ENCODE data around the gene BNC2.

The BNC2 gene

DNA sequence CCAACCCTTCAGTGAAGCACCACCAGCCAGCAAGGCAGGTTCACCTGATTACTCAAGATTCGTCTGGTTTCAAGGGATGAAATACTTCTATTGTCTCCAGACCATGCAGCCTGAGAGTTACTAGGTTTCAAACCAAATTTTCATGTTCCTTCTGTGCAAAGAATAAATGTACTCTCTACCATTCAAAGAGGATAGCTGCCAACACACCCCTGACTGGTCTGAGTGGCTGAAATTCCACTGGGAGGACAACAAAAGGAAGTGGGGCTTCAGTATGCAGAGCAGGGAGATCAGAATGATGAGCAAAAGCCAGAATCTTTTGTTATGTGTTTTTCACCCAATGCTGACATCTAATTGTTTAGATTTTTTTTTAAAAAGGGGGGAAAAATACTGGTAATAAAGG, 356.3 kb downstream of the BNC2 start:
- H3F3A ChIP-seq (ENCODE audit: insufficient read depth, low read length), result no peaks in the 10 kb centered on the region
- H3K36me3 ChIP-seq (ENCODE audit: insufficient read depth, low read length), result no peaks in the 10 kb centered on the region
- H3K4me2 ChIP-seq (ENCODE audit: low read length), result no peak overlapping the region
- H3K9ac ChIP-seq (ENCODE audit: low read length), result no peak overlapping the region
- H3K9me3 ChIP-seq (ENCODE audit: low read length), result no peaks in the 10 kb centered on the region
- no peaks in the 10 kb centered on the region for H3K79me2 ChIP-seq (ENCODE audit: insufficient read depth, low read length)
- no peak overlapping the region for H3K4me3 ChIP-seq (ENCODE audit: low read depth, low read length, poor library complexity, severe bottlenecking)
- H2AFZ ChIP-seq (ENCODE audit: low read length), result no peak overlapping the region
- H3K9me2 ChIP-seq (ENCODE audit: low read depth, low read length), result no peaks in the 10 kb centered on the region
- no peak overlapping the region for H3K27ac ChIP-seq (ENCODE audit: low read depth, low read length, poor library complexity, severe bottlenecking)
- no peaks in the 10 kb centered on the region for H4K20me1 ChIP-seq (ENCODE audit: insufficient read depth, low read length)
- no peaks in the 10 kb centered on the region for H3K4me1 ChIP-seq (ENCODE audit: insufficient read depth, low read length, severe bottlenecking)
- TF ChIP-seq, protein P1, sequence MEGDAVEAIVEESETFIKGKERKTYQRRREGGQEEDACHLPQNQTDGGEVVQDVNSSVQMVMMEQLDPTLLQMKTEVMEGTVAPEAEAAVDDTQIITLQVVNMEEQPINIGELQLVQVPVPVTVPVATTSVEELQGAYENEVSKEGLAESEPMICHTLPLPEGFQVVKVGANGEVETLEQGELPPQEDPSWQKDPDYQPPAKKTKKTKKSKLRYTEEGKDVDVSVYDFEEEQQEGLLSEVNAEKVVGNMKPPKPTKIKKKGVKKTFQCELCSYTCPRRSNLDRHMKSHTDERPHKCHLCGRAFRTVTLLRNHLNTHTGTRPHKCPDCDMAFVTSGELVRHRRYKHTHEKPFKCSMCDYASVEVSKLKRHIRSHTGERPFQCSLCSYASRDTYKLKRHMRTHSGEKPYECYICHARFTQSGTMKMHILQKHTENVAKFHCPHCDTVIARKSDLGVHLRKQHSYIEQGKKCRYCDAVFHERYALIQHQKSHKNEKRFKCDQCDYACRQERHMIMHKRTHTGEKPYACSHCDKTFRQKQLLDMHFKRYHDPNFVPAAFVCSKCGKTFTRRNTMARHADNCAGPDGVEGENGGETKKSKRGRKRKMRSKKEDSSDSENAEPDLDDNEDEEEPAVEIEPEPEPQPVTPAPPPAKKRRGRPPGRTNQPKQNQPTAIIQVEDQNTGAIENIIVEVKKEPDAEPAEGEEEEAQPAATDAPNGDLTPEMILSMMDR (IDR thresholded peaks at IDR 0.05; ENCODE audit: low read length), result no peak
- no peak for TF ChIP-seq EZH2 (IDR thresholded peaks at IDR 0.05; ENCODE audit: borderline replicate concordance, low read length)
- H3K27me3 ChIP-seq (ENCODE audit: insufficient read depth, low read length), result no peaks in the 10 kb centered on the region

DNA sequence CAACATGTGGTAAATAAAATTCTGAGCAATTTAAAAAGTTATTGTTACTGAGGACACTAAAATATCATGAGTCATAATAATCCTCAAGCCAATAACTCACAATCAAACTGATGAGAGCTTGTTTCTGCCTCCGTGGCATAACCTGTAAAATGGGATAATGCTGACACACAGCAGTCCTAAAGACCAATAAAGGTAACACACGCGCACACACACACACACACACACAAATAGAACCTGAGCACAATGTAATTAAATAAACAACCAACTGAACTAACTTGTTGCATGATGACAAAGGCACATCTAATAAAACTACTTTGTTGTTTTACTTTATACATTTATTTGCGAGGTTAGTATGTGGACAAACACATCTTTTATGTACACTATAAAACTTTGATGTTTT, 358.2 kb downstream of the BNC2 start:
- Histone ChIP-seq H3K79me2 (ENCODE audit: insufficient read depth, low read length) (no peaks in the 10 kb centered on the region), H3K9ac (ENCODE audit: low read length) (no peak overlapping the region), H3K4me1 (ENCODE audit: insufficient read depth, low read length, severe bottlenecking) (no peaks in the 10 kb centered on the region), H3K4me2 (ENCODE audit: low read length) (no peak overlapping the region), H3K9me3 (ENCODE audit: low read length) (no peaks in the 10 kb centered on the region), H3K27me3 (ENCODE audit: insufficient read depth, low read length) (no peaks in the 10 kb centered on the region), H3K27ac (ENCODE audit: low read depth, low read length, poor library complexity, severe bottlenecking) (no peak overlapping the region), H4K20me1 (ENCODE audit: insufficient read depth, low read length) (no peaks in the 10 kb centered on the region), H3K4me3 (ENCODE audit: low read depth, low read length, poor library complexity, severe bottlenecking) (no peak overlapping the region), H2AFZ (ENCODE audit: low read length) (no peak overlapping the region), H3F3A (ENCODE audit: insufficient read depth, low read length) (no peaks in the 10 kb centered on the region), H3K36me3 (ENCODE audit: insufficient read depth, low read length) (no peaks in the 10 kb centered on the region), H3K9me2 (ENCODE audit: low read depth, low read length) (no peaks in the 10 kb centered on the region)
- TF ChIP-seq EZH2 (IDR thresholded peaks at IDR 0.05; ENCODE audit: borderline replicate concordance, low read length), result no peak

DNA sequence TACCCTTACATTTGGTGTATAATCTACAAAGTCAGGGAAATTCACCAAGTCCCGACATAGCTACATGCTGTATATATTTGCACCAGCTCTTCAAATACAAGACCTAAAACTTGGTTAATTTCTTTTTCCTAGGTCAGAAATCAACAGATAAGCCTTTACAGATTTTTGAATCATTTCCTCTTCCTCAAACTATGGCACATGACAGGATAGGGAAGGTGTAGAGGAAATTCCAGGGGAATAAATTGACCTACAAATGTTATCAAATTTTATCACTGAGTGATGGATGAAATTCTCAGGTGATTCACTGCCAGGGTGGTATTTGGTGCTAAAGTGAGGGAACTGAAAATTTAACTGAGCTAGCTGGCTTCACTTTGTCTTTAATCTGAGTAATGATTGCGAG, 360.0 kb downstream of the BNC2 start:
- H3K4me3 ChIP-seq (ENCODE audit: low read depth, low read length, poor library complexity, severe bottlenecking), result no peak overlapping the region
- H3K9ac ChIP-seq (ENCODE audit: low read length), result no peak overlapping the region
- H3K36me3 ChIP-seq (ENCODE audit: insufficient read depth, low read length), result no peaks in the 10 kb centered on the region
- H3K4me1 ChIP-seq (ENCODE audit: insufficient read depth, low read length, severe bottlenecking), result no peaks in the 10 kb centered on the region
- H3K79me2 ChIP-seq (ENCODE audit: insufficient read depth, low read length), result no peaks in the 10 kb centered on the region
- H3F3A ChIP-seq (ENCODE audit: insufficient read depth, low read length), result no peaks in the 10 kb centered on the region
- no peaks in the 10 kb centered on the region for H3K9me3 ChIP-seq (ENCODE audit: low read length)
- no peak overlapping the region for H2AFZ ChIP-seq (ENCODE audit: low read length)
- no peaks in the 10 kb centered on the region for H4K20me1 ChIP-seq (ENCODE audit: insufficient read depth, low read length)
- no peaks in the 10 kb centered on the region for H3K9me2 ChIP-seq (ENCODE audit: low read depth, low read length)
- no peaks in the 10 kb centered on the region for H3K27me3 ChIP-seq (ENCODE audit: insufficient read depth, low read length)
- no peak overlapping the region for H3K27ac ChIP-seq (ENCODE audit: low read depth, low read length, poor library complexity, severe bottlenecking)
- no peak overlapping the region for H3K4me2 ChIP-seq (ENCODE audit: low read length)
- no peak for TF ChIP-seq EZH2 (IDR thresholded peaks at IDR 0.05; ENCODE audit: borderline replicate concordance, low read length)
- TF ChIP-seq, protein P1 (IDR thresholded peaks at IDR 0.05; ENCODE audit: low read length), result no peak

- H2AFZ ChIP-seq (ENCODE audit: low read length), result no peak overlapping the region
- no peaks in the 10 kb centered on the region for H3K9me2 ChIP-seq (ENCODE audit: low read depth, low read length)
- TF ChIP-seq, protein P1 (IDR thresholded peaks at IDR 0.05; ENCODE audit: low read length), result no peak
- no peak for TF ChIP-seq EZH2 (IDR thresholded peaks at IDR 0.05; ENCODE audit: borderline replicate concordance, low read length)
- no peak overlapping the region for H3K4me2 ChIP-seq (ENCODE audit: low read length)
- H3F3A ChIP-seq (ENCODE audit: insufficient read depth, low read length), result no peaks in the 10 kb centered on the region
- H3K4me3 ChIP-seq (ENCODE audit: low read depth, low read length, poor library complexity, severe bottlenecking), result no peak overlapping the region
- no peaks in the 10 kb centered on the region for H3K79me2 ChIP-seq (ENCODE audit: insufficient read depth, low read length)
- no peaks in the 10 kb centered on the region for H3K4me1 ChIP-seq (ENCODE audit: insufficient read depth, low read length, severe bottlenecking)
- H3K27me3 ChIP-seq (ENCODE audit: insufficient read depth, low read length), result no peaks in the 10 kb centered on the region
- H3K27ac ChIP-seq (ENCODE audit: low read depth, low read length, poor library complexity, severe bottlenecking), result no peak overlapping the region
- H3K9me3 ChIP-seq (ENCODE audit: low read length), result no peaks in the 10 kb centered on the region
- no peaks in the 10 kb centered on the region for H4K20me1 ChIP-seq (ENCODE audit: insufficient read depth, low read length)
- H3K36me3 ChIP-seq (ENCODE audit: insufficient read depth, low read length), result no peaks in the 10 kb centered on the region
- no peak overlapping the region for H3K9ac ChIP-seq (ENCODE audit: low read length)
Observed at GRCh38 chr9:16509997-16510396, 360.5 kb downstream of the BNC2 start.
